ACHN (cell line): ENCODE results near the gene MFGE8.

ENCODE experiments used
- DNase-seq: peaks from one replicate; pipeline ENCODE4 v3.0.0-alpha.2; 2015
- in situ Hi-C: cut with HindIII; loops from 2 replicates; pipeline ENCODE4 v1.10.0; 2017; ENCODE audit warnings: low sequenced_read_pairs, low pct_ligation_motif_present, low pct_unique_long_range_greater_than_20kb

Gene MFGE8

GRCh38 chr15:88902221-88902835 is 10.9 kb downstream of the MFGE8 start:
- in situ Hi-C loops, result no loop called here
- no peak for DNase-seq

GRCh38 chr15:88901508-88902220 is 11.5 kb downstream of the MFGE8 start:
- in situ Hi-C loops, result no loop called here

GRCh38 chr15:88900982-88901418 is 12.2 kb downstream of the MFGE8 start:
- DNase-seq, result no peak
- in situ Hi-C loops, result no loop called here

More at GRCh38 chr15:88901508-88902220, 11.5 kb downstream of the MFGE8 start:
- no peak for DNase-seq

GRCh38 chr15:88900309-88900981 is 12.7 kb downstream of the MFGE8 start:
- peak; percentile 35 for DNase-seq
- in situ Hi-C loops, result no loop called here

- no peak for DNase-seq
- in situ Hi-C loops, result no loop called here
Observed at GRCh38 chr15:88899251-88899650, 13.9 kb downstream of the MFGE8 start.

- DNase-seq, result no peak
- in situ Hi-C loops, result no loop called here
Observed at GRCh38 chr15:88898736-88899135, 14.4 kb downstream of the MFGE8 start.

GRCh38 chr15:88897456-88898194 is 15.6 kb downstream of the MFGE8 start:
- in situ Hi-C loops, result no loop called here
- DNase-seq, result peak; percentile 77

- DNase-seq, result no peak
- in situ Hi-C loops, result no loop called here
Observed at GRCh38 chr15:88897142-88897455, 16.1 kb downstream of the MFGE8 start.

- in situ Hi-C loops, result no loop called here
- DNase-seq, result no peak
Observed at GRCh38 chr15:88896333-88897033, 16.7 kb downstream of the MFGE8 start.

- DNase-seq, result peak; percentile 47
- in situ Hi-C loops, result no loop called here
Observed at GRCh38 chr15:88894819-88895767, 18.1 kb downstream of the MFGE8 start, which contains the start of gene HAPLN3. HAPLN3 (minus strand) TSS chr15:88895544; CDS start chr15:88887298, 8,246 bp downstream.

- in situ Hi-C loops, result no loop called here
- DNase-seq, result peak; percentile 62
Observed at GRCh38 chr15:88894348-88894818, 18.8 kb downstream of the MFGE8 start.

- DNase-seq, result no peak
- in situ Hi-C loops, result no loop called here
Observed at GRCh38 chr15:88891540-88892254, 21.5 kb downstream of the MFGE8 start.

GRCh38 chr15:88890495-88890894 is 22.7 kb downstream of the MFGE8 start:
- in situ Hi-C loops, result no loop called here
- no peak for DNase-seq

- in situ Hi-C loops, result no loop called here
- DNase-seq, result no peak
Observed at GRCh38 chr15:88888719-88889118, 24.5 kb downstream of the MFGE8 start.

- no peak for DNase-seq
- in situ Hi-C loops, result no loop called here
Observed at GRCh38 chr15:88887068-88887580, 26.1 kb downstream of the MFGE8 start.

GRCh38 chr15:88882785-88883184 is 30.4 kb downstream of the MFGE8 start:
- DNase-seq, result no peak
- in situ Hi-C loops, result no loop called here

- in situ Hi-C loops, result no loop called here
- DNase-seq, result no peak
Observed at GRCh38 chr15:88881775-88882174, 31.4 kb downstream of the MFGE8 start.
